GM23338 (cell line): ENCODE data around the gene TMEM190.

Experiments
- CREB1 ChIP-seq: fragments of 250-450 bp; sonication (Bioruptor Pico); IDR thresholded peaks from 2 replicates; pipeline ENCODE4 v1.5.0; 2020; ENCODE audit warnings: low read depth, mild to moderate bottlenecking, moderate library complexity
- CTCF ChIP-seq, 2 experiments: fragments of 200-600 bp in 1 of 2; sonication (generic) in 1 of 2; conservative IDR thresholded peaks; 2 replicates each; pipeline versions ENCODE4 v1.5.1 to v1.6.1; 2016 to 2017; ENCODE audit warnings: antibody characterized with exemption in 2 of 2, low read depth in 2 of 2, mild to moderate bottlenecking in 2 of 2, moderate library complexity in 1 of 2
- ETS1 ChIP-seq: IDR thresholded peaks from 2 replicates; pipeline ENCODE4 v1.6.1; 2016; ENCODE audit warnings: antibody characterized with exemption
- EZH2 ChIP-seq: fragments of 200-600 bp; sonication (generic); IDR thresholded peaks from one replicate; pipeline ENCODE4 v1.8.0; 2017; ENCODE audit warnings: antibody characterized with exemption, mild to moderate bottlenecking, low read depth; ENCODE audit not compliant: unreplicated experiment
- EZH2phosphoT487 ChIP-seq: fragments of 200-600 bp; sonication (generic); IDR thresholded peaks from one replicate; pipeline ENCODE4 v1.8.1; 2018; ENCODE audit warnings: antibody characterized with exemption; ENCODE audit not compliant: unreplicated experiment
- JUNB ChIP-seq: IDR thresholded peaks from one replicate; pipeline ENCODE4 v1.6.1; 2016; ENCODE audit warnings: antibody characterized with exemption; ENCODE audit not compliant: unreplicated experiment
- NANOG ChIP-seq: IDR thresholded peaks from 2 replicates; pipeline ENCODE4 v1.6.1; 2016; ENCODE audit warnings: antibody characterized with exemption, borderline replicate concordance
- POLR2AphosphoS5 ChIP-seq: IDR thresholded peaks from 2 replicates; pipeline ENCODE4 v1.6.1; 2016; ENCODE audit warnings: antibody characterized with exemption, low read depth
- REST ChIP-seq: IDR thresholded peaks from one replicate; pipeline ENCODE4 v1.6.1; 2018; ENCODE audit warnings: antibody characterized with exemption; ENCODE audit not compliant: unreplicated experiment
- STAT1 ChIP-seq: IDR thresholded peaks from one replicate; pipeline ENCODE4 v1.6.1; 2016; ENCODE audit warnings: antibody characterized with exemption; ENCODE audit not compliant: unreplicated experiment
- ZNF114 ChIP-seq: fragments of 250-450 bp; sonication (Bioruptor Pico); IDR thresholded peaks from 2 replicates; pipeline ENCODE4 v1.5.0; 2020; ENCODE audit warnings: mild to moderate bottlenecking, moderate library complexity
- ZNF331 ChIP-seq: fragments of 250-450 bp; sonication (Bioruptor Pico); IDR thresholded peaks from 2 replicates; pipeline ENCODE4 v1.5.0; 2020; ENCODE audit warnings: low read depth, mild to moderate bottlenecking, moderate library complexity
- ZNF462 ChIP-seq: fragments of 250-450 bp; sonication (Bioruptor Pico); IDR thresholded peaks from 2 replicates; pipeline ENCODE4 v1.5.0; 2020; ENCODE audit warnings: mild to moderate bottlenecking, moderate library complexity

- no peak for TF ChIP-seq CTCF (conservative IDR thresholded peaks at IDR 0.05; ENCODE audit: low read depth in 2 of 2)
- 0 out of 2 replicates have a peak, but pooled peaks have one; percentile 15 for TF ChIP-seq POLR2AphosphoS5
- no peak for TF ChIP-seq CREB1 (CRISPR knock-in tag)
- no peak for TF ChIP-seq JUNB
- TF ChIP-seq EZH2 = peak; percentile 65
- no peak for TF ChIP-seq ZNF331 (CRISPR knock-in tag)
- TF ChIP-seq ETS1 = no peak
- no peak for TF ChIP-seq EZH2phosphoT487
- TF ChIP-seq ZNF114 (CRISPR knock-in tag) = no peak
- no peak for TF ChIP-seq REST
- no peak for TF ChIP-seq NANOG
- no peak for TF ChIP-seq STAT1
- no peak for TF ChIP-seq ZNF462 (CRISPR knock-in tag)
Observed at GRCh38 chr19:55370305-55370988, 6.2 kb upstream of the TMEM190 start, which contains the start of gene IL11.
